B cell (primary cell): ENCODE data around the gene COL8A2. TPM values are rescaled to one million over a fixed set of nuclear protein-coding genes. Genes with fewer than 3 reads are reported as not detected.
A peak's percentile ranks its signal among the peaks of the same experiment; 100 is the strongest.

ENCODE experiments used
- ATAC-seq: fragments of 200-7000 bp; cut with Tn5 transposase; one replicate; pipeline ENCODE4 v1.10.0; 2021; ENCODE audit warnings: low read depth, mild to moderate bottlenecking, moderate number of reproducible peaks, moderate library complexity
- CTCF ChIA-PET: fragments of 350-600 bp; sonication (Branson Sonifier 250); formaldehyde crosslinking; loops from one replicate; lab custom pipeline; 2021; ENCODE audit warnings: antibody characterized with exemption, inconsistent platforms; lab: Charles Lee
- POLR2A ChIA-PET: fragments of 350-600 bp; sonication (Branson Sonifier 250); formaldehyde crosslinking; loops from one replicate; lab custom pipeline; 2021; ENCODE audit warnings: antibody characterized with exemption; lab: Charles Lee
- DNase-seq: peaks from one replicate; pipeline ENCODE4 v3.0.0; 2013
- H2AFZ ChIP-seq: 2 replicates; pipeline ENCODE4 v1.6.1; 2012; ENCODE audit warnings: mild to moderate bottlenecking, low read depth, low read length; ENCODE audit not compliant: insufficient read depth, poor library complexity, severe bottlenecking
- H3K27ac ChIP-seq, 2 donors: 1 replicate in 1 of 2; 2 replicates in 1 of 2; pipeline ENCODE4 v1.5.1; 2012 to 2013; ENCODE audit warnings: low read length in 2 of 2, mild to moderate bottlenecking in 2 of 2, moderate library complexity in 1 of 2
- H3K27me3 ChIP-seq, 4 experiments: fragments of 200-600 bp in 1 of 4; sonication (generic) in 1 of 4; replicated peaks in 1 of 4; 1 replicate in 2 of 4; 2 replicates in 2 of 4; pipeline versions ENCODE4 v1.6.1 to v1.7.0; 2013 to 2016; ENCODE audit warnings: low read length in 3 of 4, mild to moderate bottlenecking in 2 of 4, mixed read lengths in 1 of 4, moderate library complexity in 1 of 4; ENCODE audit not compliant: insufficient read depth in 4 of 4, control insufficient read depth in 3 of 4; ENCODE audit errors: control extremely low read depth in 1 of 4
- H3K36me3 ChIP-seq, 2 experiments: replicated peaks in 1 of 2; 1 replicate in 1 of 2; 2 replicates in 1 of 2; pipeline versions ENCODE4 v1.6.1 to v1.7.1; 2013; ENCODE audit warnings: low read length in 1 of 2; ENCODE audit not compliant: insufficient read depth in 2 of 2, control insufficient read depth in 1 of 2; ENCODE audit errors: control extremely low read depth in 1 of 2, extremely low read depth in 1 of 2
- H3K4me1 ChIP-seq, 2 donors: fragments of 200-600 bp in 1 of 2; sonication (generic) in 1 of 2; 1 replicate in 1 of 2; 2 replicates in 1 of 2; pipeline versions ENCODE4 v1.5.1 to v1.6.1; 2013 to 2017; ENCODE audit warnings: low read length in 2 of 2; ENCODE audit not compliant: control insufficient read depth in 2 of 2, insufficient read depth in 2 of 2
- H3K4me2 ChIP-seq: replicated peaks from 2 replicates; pipeline ENCODE3; 2012; ENCODE audit warnings: mild to moderate bottlenecking, low read depth, low read length; ENCODE audit not compliant: poor library complexity, severe bottlenecking
- H3K4me3 ChIP-seq, 5 experiments: fragments of 200-600 bp in 1 of 5; sonication (generic) in 1 of 5; 1 replicate in 3 of 5; 2 replicates in 2 of 5; pipeline versions ENCODE4 v1.5.1 to v1.7.0; 2011 to 2016; ENCODE audit warnings: low read length in 4 of 5, mild to moderate bottlenecking in 4 of 5, low read depth in 2 of 5, control low read depth in 1 of 5, moderate library complexity in 1 of 5; ENCODE audit not compliant: insufficient read depth in 1 of 5; ENCODE audit errors: control extremely low read depth in 1 of 5, extremely low read depth in 1 of 5
- H3K79me2 ChIP-seq: fragments of 200-600 bp; sonication (generic); one replicate; pipeline ENCODE4 v1.6.0; 2016; ENCODE audit warnings: low read length; ENCODE audit not compliant: control insufficient read depth, insufficient read depth
- H3K9ac ChIP-seq: fragments of 200-600 bp; sonication (generic); 2 replicates; pipeline ENCODE4 v1.6.1; 2017; ENCODE audit warnings: mild to moderate bottlenecking, low read length, moderate library complexity
- H3K9me3 ChIP-seq, 3 donors: one replicate each; pipeline versions ENCODE4 v1.6.1 to v1.7.1; 2013; ENCODE audit warnings: low read length in 2 of 3; ENCODE audit not compliant: control insufficient read depth in 2 of 3, insufficient read depth in 1 of 3; ENCODE audit errors: control extremely low read depth in 1 of 3
- H4K20me1 ChIP-seq: 2 replicates; pipeline ENCODE4 v1.6.0; 2012; ENCODE audit warnings: mild to moderate bottlenecking, low read length; ENCODE audit not compliant: insufficient read depth, control insufficient read depth, poor library complexity, severe bottlenecking
- H3K27ac Mint-ChIP-seq: one replicate; pipeline ENCODE4 v1.8.0; 2021; ENCODE audit warnings: mixed read lengths
- H3K27me3 Mint-ChIP-seq: one replicate; pipeline ENCODE4 v1.8.0; 2021; ENCODE audit warnings: mixed read lengths
- H3K4me1 Mint-ChIP-seq: one replicate; pipeline ENCODE4 v1.8.0; 2021; ENCODE audit warnings: mixed read lengths
- H3K4me3 Mint-ChIP-seq: one replicate; pipeline ENCODE4 v1.8.0; 2021; ENCODE audit warnings: mixed read lengths
- H3K9me3 Mint-ChIP-seq: one replicate; pipeline ENCODE4 v1.8.0; 2022; ENCODE audit warnings: mixed read lengths; ENCODE audit not compliant: insufficient read depth
- CTCF ChIP-seq: fragments of 200-600 bp; IDR thresholded peaks from one replicate; pipeline ENCODE4 v1.8.0; 2022; ENCODE audit warnings: antibody characterized with exemption, mild to moderate bottlenecking
- EZH2 ChIP-seq: IDR thresholded peaks from 2 replicates; pipeline ENCODE4 v1.6.1; 2012; ENCODE audit warnings: borderline replicate concordance, low read depth, mild to moderate bottlenecking, moderate library complexity, low read length; ENCODE audit not compliant: insufficient read depth, poor library complexity, severe bottlenecking
- WGBS: methylation state at CpG from one replicate; pipeline ENCODE4 v1.1.5; 2013; ENCODE audit warnings: missing lambda C conversion rate; ENCODE audit not compliant: insufficient coverage; 5-methylcytosine and 5-hydroxymethylcytosine counted together
- intact Hi-C: fragments of 100-400 bp; cut with micrococcal nuclease; formaldehyde crosslinking; loops from one replicate; pipeline ENCODE4 v1.10.0; 2022
- polyA plus RNA-seq: library from polyadenylated mRNA; depleted of rRNA; stranded (reverse); fragments of >200 nt; gene quantifications from 2 replicates; pipeline ENCODE4 v1.2.3, GENCODE V29; 2012
- total RNA-seq, 2 donors: library from RNA; stranded (reverse); fragments of 120-200 nt in 1 of 2; gene quantifications; 1 replicate in 1 of 2; 2 replicates in 1 of 2; pipeline versions ENCODE4 v1.2.3 to v1.2.4, GENCODE V29; 2013 to 2022

COL8A2 gene
- total and polyA plus RNA-seq, 2 donors (not counting 1 experiment from before 2014, with no cell fraction given) = 0.17 TPM; not detected in 1

- TF ChIP-seq CTCF (no peak), EZH2 (no peak)
- H3K79me2 ChIP-seq = peaks cover 45% of the 10 kb centered on the region
- ChIA-PET POLR2A (interaction anchor here (1.0 to 1.5 kb wide), 2 partner anchors 60 to 135 kb away, joined by 3 read pairs; partner anchors contain the start of gene THRAP3), CTCF (interaction anchor here (2.7 kb wide), 1 partner anchor 60 kb away, joined by 7 read pairs; the partner anchor contains the start of gene TRAPPC3)
- H3K4me1 ChIP-seq = peaks cover 15 to 21% of the 10 kb centered on the region in 2 donors
- peak overlapping the region; percentile 96 for H2AFZ ChIP-seq
- H4K20me1 ChIP-seq = no peaks in the 10 kb centered on the region
- H3K9ac ChIP-seq = peak overlapping the region; percentile 94
- peak overlapping the region; percentile 97 for H3K4me3 Mint-ChIP-seq
- H3K4me1 Mint-ChIP-seq = peaks cover 20% of the 10 kb centered on the region
- DNase-seq (no peak), ATAC-seq (no peak)
- peaks cover 0 to 3% (median 0%) of the 10 kb centered on the region in 3 donors for H3K9me3 ChIP-seq
- intact Hi-C loops = loop anchor here (2.0 kb wide), 2 partner anchors 207 to 297 kb away; partner anchors contain the start of gene AGO1
- H3K27ac ChIP-seq = peak overlapping the region; percentile 78 to 92
- H3K27ac Mint-ChIP-seq = peak overlapping the region; percentile 94
- peaks cover 0 to 35% of the 10 kb centered on the region in 2 experiments for H3K36me3 ChIP-seq
- peak overlapping the region; percentile 87 for H3K4me2 ChIP-seq
- 4% methylated on average over 27 of the region's 32 CpGs for WGBS
- peaks cover 13% of the 10 kb centered on the region for H3K27me3 Mint-ChIP-seq
- no peaks in the 10 kb centered on the region for H3K9me3 Mint-ChIP-seq
- peak overlapping the region; percentile 79 to 98 (median 84) for H3K4me3 ChIP-seq
- peaks cover 0 to 10% (median 4%) of the 10 kb centered on the region in 4 experiments for H3K27me3 ChIP-seq
Observed at GRCh38 chr1:36089393-36090121, 35.5 kb downstream of the COL8A2 start.
